Erythroblast (primary cell): ENCODE results near the gene MEAF6.

Experiments used
- DNase-seq, 2 experiments: peaks; one replicate each; lab custom pipeline; 2025; lab: John Stamatoyannopoulos, UW
- GATA1 ChIP-seq: IDR thresholded peaks from 2 replicates; pipeline ENCODE4 v1.6.1; 2011; ENCODE audit warnings: low read depth, mild to moderate bottlenecking, control low read depth, low read length, moderate library complexity
- POLR2A ChIP-seq: IDR thresholded peaks from 2 replicates; pipeline ENCODE4 v1.6.1; 2011; ENCODE audit warnings: mild to moderate bottlenecking, low read length

MEAF6 gene

GRCh38 chr1:37514350-37515184 is at the start of gene MEAF6:
TSS of gene MEAF6 (minus strand) at chr1:37514766. CDS start at chr1:37514746, 20 bp downstream.
- TF ChIP-seq POLR2A (peak; percentile 87), GATA1 (no peak)
- peak; percentile 87 to 93 for DNase-seq

- no peak for TF ChIP-seq GATA1
- TF ChIP-seq POLR2A, result no peak
- peak; percentile 32 to 60 for DNase-seq
These were observed 48.4 kb upstream of the MEAF6 start for GRCh38 chr1:37562984-37563383.

- TF ChIP-seq GATA1 (no peak), POLR2A (no peak)
- DNase-seq, result peak; percentile 44 to 65
These were observed 46.9 kb upstream of the MEAF6 start for GRCh38 chr1:37561133-37562132.

DNA sequence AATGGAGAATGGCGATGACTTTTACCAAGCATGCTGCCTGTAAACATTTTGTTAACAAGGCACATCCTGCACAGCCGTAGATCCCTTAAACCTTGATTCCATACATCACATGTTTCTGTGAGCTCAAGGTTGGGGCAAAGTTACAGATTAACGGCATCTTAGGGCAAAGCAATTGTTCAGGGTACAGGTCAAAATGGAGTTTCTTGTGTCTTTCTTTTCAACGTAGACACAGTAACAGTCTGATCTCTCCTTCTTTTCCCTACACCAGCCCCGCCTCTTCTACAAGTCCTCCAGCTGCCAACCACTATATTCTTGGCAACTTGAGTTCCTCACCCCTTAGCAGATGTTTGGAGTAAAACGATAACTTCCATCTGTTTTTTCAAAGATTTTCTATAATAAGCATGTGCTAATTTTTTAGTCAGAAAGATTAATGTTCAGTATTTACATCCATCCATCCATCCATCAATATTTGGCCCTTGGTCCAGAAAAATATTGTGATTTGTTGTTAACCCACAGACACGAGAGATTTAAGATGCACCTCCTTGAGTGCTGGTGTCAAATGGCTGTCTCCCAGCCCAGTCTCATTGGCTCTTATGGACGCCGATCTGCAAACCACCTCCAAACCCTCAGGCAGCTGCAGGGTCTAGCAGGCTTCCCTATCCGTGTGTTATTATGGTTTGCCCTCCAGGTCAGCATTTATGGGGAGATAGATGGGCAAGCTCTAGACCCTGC is 46.0 kb upstream of the MEAF6 start:
- TF ChIP-seq POLR2A (no peak), GATA1 (no peak)
- DNase-seq, result no peak

- peak; percentile 34 to 76 for DNase-seq
These were observed 45.4 kb upstream of the MEAF6 start for GRCh38 chr1:37559957-37560379.

DNA sequence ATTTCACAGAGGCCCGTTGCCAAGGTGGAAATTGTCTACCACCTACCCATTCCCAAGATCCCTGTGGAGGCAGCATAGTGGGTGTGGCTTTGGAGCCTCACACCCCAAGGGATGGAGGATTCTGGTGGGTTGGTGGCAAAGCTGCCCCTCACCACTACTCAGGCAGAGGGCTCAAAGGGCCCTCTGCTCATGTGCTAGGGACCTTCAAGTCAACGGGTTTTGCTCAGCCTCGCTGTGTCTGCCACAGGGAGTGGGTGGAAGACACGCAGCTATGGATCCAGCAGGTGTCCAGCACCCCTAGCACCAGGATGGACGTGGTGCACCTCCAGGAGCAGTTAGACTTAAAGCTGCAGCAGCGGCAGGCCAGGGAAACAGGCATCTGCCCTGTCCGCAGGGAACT is 44.5 kb upstream of the MEAF6 start:
- no peak for DNase-seq
- TF ChIP-seq GATA1 (no peak), POLR2A (no peak)

GRCh38 chr1:37558411-37558810 is 43.8 kb upstream of the MEAF6 start:
- TF ChIP-seq GATA1 (no peak), POLR2A (no peak)
- DNase-seq, result no peak

- TF ChIP-seq GATA1 (no peak), POLR2A (no peak)
These were observed 42.8 kb upstream of the MEAF6 start for GRCh38 chr1:37557402-37557801.

GRCh38 chr1:37556712-37557196 is 42.2 kb upstream of the MEAF6 start, which contains the start of gene DNALI1:
TSS of gene DNALI1 (plus strand) at chr1:37556940. CDS start at chr1:37556995, 55 bp downstream.
- DNase-seq, result peak; percentile 82 to 89
- TF ChIP-seq POLR2A, result no peak
- no peak for TF ChIP-seq GATA1

More at GRCh38 chr1:37557402-37557801, 42.8 kb upstream of the MEAF6 start:
- DNase-seq, result no peak

DNA sequence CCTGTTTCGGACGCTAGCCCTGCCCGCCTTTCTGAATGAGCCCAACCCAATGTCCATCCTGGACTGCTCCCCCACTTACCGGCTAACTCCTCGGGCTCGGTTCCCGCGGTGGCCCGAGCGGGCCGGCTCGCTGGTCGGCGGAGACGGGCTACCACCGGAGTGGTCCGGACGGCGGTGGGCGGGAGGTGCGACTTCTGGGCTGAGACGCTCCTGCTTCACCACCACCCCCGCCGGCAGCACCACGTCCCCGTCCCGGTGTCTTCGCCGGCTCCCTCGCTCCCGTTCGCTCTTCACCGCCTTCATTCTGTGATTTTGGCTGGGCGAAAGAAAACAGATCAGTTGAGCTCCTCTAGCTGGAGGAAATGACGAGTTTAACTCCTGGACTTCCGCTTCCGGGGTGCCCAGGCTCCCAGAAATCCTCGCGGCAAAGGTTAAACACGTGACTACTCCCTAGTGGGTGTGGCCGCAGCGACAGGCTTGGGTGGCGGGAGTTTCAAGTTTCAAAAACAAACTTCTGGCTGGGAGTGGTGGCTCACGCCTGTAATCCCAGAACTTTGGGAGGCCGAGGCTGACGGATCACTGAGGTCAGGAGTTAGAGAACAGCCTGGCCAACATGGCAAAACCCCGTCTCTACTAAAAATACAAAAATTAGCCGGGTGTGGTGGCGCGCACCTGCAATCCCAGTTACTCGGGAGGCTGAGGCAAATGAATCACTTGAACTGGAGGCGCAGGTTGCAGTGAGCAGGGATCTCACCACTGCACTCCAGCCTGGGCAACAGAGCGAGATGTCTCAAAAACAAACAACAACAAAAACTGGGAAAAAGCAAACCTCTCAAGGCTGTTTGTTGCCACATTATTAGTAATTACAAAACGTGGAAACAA is 39.6 kb upstream of the MEAF6 start, which contains the start of gene SNIP1:
Gene SNIP1, minus strand, starts transcription at position 367 of the 882 bp plus-strand sequence. Its CDS starts 64 bp downstream, at position 303.
- peak; percentile 93 to 94 for DNase-seq
- no peak for TF ChIP-seq GATA1
- peak; percentile 80 for TF ChIP-seq POLR2A

- TF ChIP-seq POLR2A, result no peak
- no peak for TF ChIP-seq GATA1
- DNase-seq, result peak; percentile 49 to 66
These were observed 39.0 kb upstream of the MEAF6 start for GRCh38 chr1:37553598-37553926.

DNA sequence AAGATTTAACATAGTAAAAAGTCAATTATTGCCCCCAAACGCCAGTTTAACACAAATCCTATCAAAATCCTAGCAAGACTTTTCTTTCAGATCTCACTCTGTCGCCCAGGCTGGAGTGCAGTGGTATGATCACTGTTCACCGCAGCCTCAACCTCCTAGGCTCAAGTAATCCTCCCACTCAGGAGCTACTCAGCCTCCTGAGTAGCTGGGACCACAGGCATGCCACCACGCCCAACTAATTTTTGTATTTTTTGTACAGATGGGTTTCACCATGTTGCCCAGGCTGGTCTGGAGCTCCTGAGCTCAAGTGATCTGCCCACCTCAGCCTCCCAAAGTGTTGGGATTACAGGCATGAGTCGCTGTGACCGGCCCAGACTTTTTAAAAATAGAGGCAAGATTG is 34.8 kb upstream of the MEAF6 start:
- DNase-seq, result no peak

More for the DNA sequence above, 34.8 kb upstream of the MEAF6 start:
- no peak for TF ChIP-seq POLR2A
- TF ChIP-seq GATA1, result no peak
